Endothelial cell of umbilical vein (primary cell): Measurements from ENCODE around the gene SPAG16. TPM values are rescaled to one million over a fixed set of nuclear protein-coding genes. Genes with fewer than 3 reads are reported as not detected.

Experiments
- BruUV-seq: library from RNA; stranded (reverse); fragments of 400-500 nt; replicated peaks from 2 replicates; lab custom pipeline; 2021; lab: Mats Ljungman, UMichigan
- CTCF ChIA-PET: fragments of 300-600, 350-600 bp; sonication (Branson Sonifier 250); formaldehyde crosslinking; loops from one replicate; lab custom pipeline; 2021; ENCODE audit warnings: antibody characterized with exemption, inconsistent platforms; lab: Charles Lee
- POLR2A ChIA-PET: fragments of 300-600, 350-600 bp; sonication (Branson Sonifier 250); formaldehyde crosslinking; loops from one replicate; lab custom pipeline; 2021; ENCODE audit warnings: antibody characterized with exemption, inconsistent platforms; lab: Charles Lee
- DNase-seq: peaks from one replicate; pipeline ENCODE4 v3.0.0-alpha.2; 2011; ENCODE audit warnings: low read depth, low spot score
- FAIRE-seq: peaks from 2 replicates; lab custom pipeline; 2011; peaks lifted over from hg19 to GRCh38; lab: Jason Lieb, UNC
- H2AFZ ChIP-seq: 2 replicates; pipeline ENCODE4 v1.6.0; 2012; ENCODE audit warnings: low read depth, low read length, control low read depth, inconsistent platforms
- H3K27ac ChIP-seq: 2 replicates; pipeline ENCODE4 v1.5.1; 2011; ENCODE audit warnings: low read depth, mild to moderate bottlenecking, control low read depth, low read length, moderate library complexity; ENCODE audit not compliant: insufficient read depth
- H3K27me3 ChIP-seq, 2 experiments: 2 replicates each; pipeline versions ENCODE4 v1.6.0 to v1.6.1; 2011; ENCODE audit warnings: low read length in 2 of 2, mixed read lengths in 1 of 2; ENCODE audit not compliant: control insufficient read depth in 2 of 2, insufficient read depth in 2 of 2
- H3K36me3 ChIP-seq, 2 experiments: 2 replicates in 1 of 2; 3 replicates in 1 of 2; pipeline ENCODE4 v1.5.1; 2011; ENCODE audit warnings: low read length in 2 of 2, mild to moderate bottlenecking in 1 of 2, moderate library complexity in 1 of 2; ENCODE audit not compliant: control insufficient read depth in 2 of 2, insufficient read depth in 2 of 2; ENCODE audit errors: extremely low read depth in 1 of 2
- H3K4me1 ChIP-seq: 3 replicates; pipeline ENCODE4 v1.5.1; 2011; ENCODE audit warnings: mild to moderate bottlenecking, low read length; ENCODE audit not compliant: control insufficient read depth, insufficient read depth; ENCODE audit errors: extremely low read depth
- H3K4me2 ChIP-seq: 2 replicates; pipeline ENCODE4 v1.6.1; 2011; ENCODE audit warnings: low read length, control low read depth, mixed read lengths; ENCODE audit not compliant: insufficient read depth
- H3K4me3 ChIP-seq, 3 experiments: fragments of 200-600 bp in 1 of 3; sonication (generic), shearing (Covaris generic) in 1 of 3; replicated peaks in 1 of 3; 2 replicates each; pipeline ENCODE4 v1.5.1; 2011 to 2016; ENCODE audit warnings: control low read depth in 3 of 3, low read length in 3 of 3, mild to moderate bottlenecking in 2 of 3, inconsistent platforms in 1 of 3, low read depth in 1 of 3, moderate library complexity in 1 of 3; ENCODE audit not compliant: insufficient read depth in 1 of 3
- H3K79me2 ChIP-seq: 2 replicates; pipeline ENCODE4 v1.6.0; 2012; ENCODE audit warnings: low read length, inconsistent platforms; ENCODE audit not compliant: control insufficient read depth, insufficient read depth
- H3K9ac ChIP-seq: replicated peaks from 2 replicates; pipeline ENCODE3; 2011; ENCODE audit warnings: low read length, control low read depth; ENCODE audit not compliant: insufficient read depth; ENCODE audit errors: extremely low read depth
- H3K9me1 ChIP-seq: replicated peaks from 3 replicates; pipeline ENCODE4 v1.6.0; 2011; ENCODE audit warnings: mild to moderate bottlenecking, low read length; ENCODE audit not compliant: control insufficient read depth, insufficient read depth; ENCODE audit errors: extremely low read depth
- H3K9me3 ChIP-seq: replicated peaks from 2 replicates; pipeline ENCODE4 v1.5.1; 2012; ENCODE audit warnings: low read length, inconsistent platforms; ENCODE audit not compliant: control insufficient read depth, insufficient read depth
- H4K20me1 ChIP-seq: replicated peaks from 2 replicates; pipeline ENCODE3; 2011; ENCODE audit warnings: mild to moderate bottlenecking, low read length; ENCODE audit not compliant: control insufficient read depth, insufficient read depth; ENCODE audit errors: extremely low read depth
- EZH2 ChIP-seq: IDR thresholded peaks from 2 replicates; pipeline ENCODE4 v1.6.1; 2012; ENCODE audit warnings: borderline replicate concordance, low read depth, mild to moderate bottlenecking, moderate library complexity, low read length, inconsistent platforms; ENCODE audit not compliant: severe bottlenecking
- FOS ChIP-seq: IDR thresholded peaks from 2 replicates; pipeline ENCODE4 v1.6.1; 2011; ENCODE audit warnings: mild to moderate bottlenecking, low read length, moderate library complexity, borderline replicate concordance; ENCODE audit not compliant: insufficient read depth
- GATA2 ChIP-seq: IDR thresholded peaks from 2 replicates; pipeline ENCODE4 v1.7.0; 2011; ENCODE audit warnings: low read depth, mild to moderate bottlenecking, moderate library complexity, mixed read lengths, low read length; ENCODE audit not compliant: insufficient read length, insufficient read depth
- JUN ChIP-seq: IDR thresholded peaks from 2 replicates; pipeline ENCODE4 v1.6.1; 2011; ENCODE audit warnings: borderline replicate concordance, low read depth; ENCODE audit not compliant: insufficient read length, insufficient read depth
- MYC ChIP-seq: IDR thresholded peaks from one replicate; pipeline ENCODE4 v1.6.1; 2011; ENCODE audit warnings: mild to moderate bottlenecking, low read depth, low read length
- POLR2A ChIP-seq: IDR thresholded peaks from 2 replicates; pipeline ENCODE4 v1.6.1; 2012; ENCODE audit warnings: low read depth, mild to moderate bottlenecking, control low read depth, low read length
- POLR2AphosphoS5 ChIP-seq: IDR thresholded peaks from 2 replicates; pipeline ENCODE4 v1.6.1; 2012; ENCODE audit warnings: low read depth, mild to moderate bottlenecking, control low read depth, low read length, moderate library complexity; ENCODE audit not compliant: insufficient read depth
- dilution Hi-C: fragments of 300-500 bp; cut with MboI; formaldehyde crosslinking; loops from one replicate; pipeline ENCODE4 v1.15.0; 2019; ENCODE audit warnings: low sequenced_read_pairs; ENCODE audit not compliant: extremely low pct_ligation_motif_present
- intact Hi-C: fragments of 100-400 bp; cut with micrococcal nuclease; formaldehyde crosslinking; loops from one replicate; pipeline ENCODE4 v1.10.0; 2022
- polyA plus RNA-seq, 4 experiments: library from polyadenylated mRNA; depleted of rRNA in 3 of 4; stranded (reverse) in 3 of 4; unstranded in 1 of 4; fragments of >200 nt; gene quantifications; 2 replicates each; pipeline versions ENCODE4 v1.2.1 to v1.2.3, GENCODE V29; 2011 to 2012; ENCODE audit warnings: missing spikeins in 1 of 4
- total RNA-seq: library from RNA; stranded (reverse); gene quantifications from 2 replicates; pipeline ENCODE4 v1.2.3, GENCODE V29; 2021
- TF ChIP-seq, protein P1 (sequence below): IDR thresholded peaks from 2 replicates; pipeline ENCODE4 v1.6.1; 2011; ENCODE audit not compliant: insufficient read depth, insufficient read length
- TF ChIP-seq, protein P2 (sequence below), 2 donors: IDR thresholded peaks; 1 replicate in 1 of 2; 2 replicates in 1 of 2; pipeline ENCODE4 v1.5.1; 2011; ENCODE audit warnings: low read length in 2 of 2, mild to moderate bottlenecking in 2 of 2, moderate library complexity in 2 of 2, control low read depth in 1 of 2, inconsistent platforms in 1 of 2, low read depth in 1 of 2; ENCODE audit not compliant: insufficient read depth in 1 of 2; ENCODE audit errors: extremely low read depth in 1 of 2

The SPAG16 gene
- total and polyA plus RNA-seq, 2 donors (not counting 3 experiments of a cell fraction or from before 2014, with no cell fraction given), result 4.0 to 7.7 TPM

DNA sequence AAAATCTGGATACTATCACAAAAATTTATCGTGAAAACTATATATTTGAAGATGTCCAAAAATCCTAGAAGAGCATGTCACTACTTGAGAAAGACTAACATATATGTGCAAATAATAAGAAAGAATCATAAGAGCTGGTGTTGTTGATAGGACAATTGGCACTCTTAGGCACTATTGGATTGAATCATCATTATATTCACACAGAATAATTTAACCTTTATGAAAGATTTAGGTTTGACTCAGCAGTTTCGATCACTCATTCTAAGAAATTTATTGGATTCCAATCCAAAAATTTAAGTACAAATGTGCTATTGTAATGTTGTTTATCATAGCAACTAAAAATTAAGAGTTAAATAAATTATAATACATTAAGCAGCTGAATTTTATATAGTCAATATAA, 503.6 kb downstream of the SPAG16 start:
- Histone ChIP-seq H3K9ac (no peak overlapping the region), H3K4me3 (no peak overlapping the region), H3K4me2 (no peak overlapping the region), H3K36me3 (no peaks in the 10 kb centered on the region), H2AFZ (no peak overlapping the region), H3K4me1 (no peaks in the 10 kb centered on the region), H3K79me2 (no peaks in the 10 kb centered on the region), H3K27ac (no peak overlapping the region), H3K9me1 (no peaks in the 10 kb centered on the region), H4K20me1 (no peaks in the 10 kb centered on the region), H3K9me3 (no peaks in the 10 kb centered on the region), H3K27me3 (no peaks in the 10 kb centered on the region)
- FAIRE-seq (no peak), DNase-seq (no peak)
- dilution Hi-C loops (no loop called here), intact Hi-C loops (no loop called here)
- ChIA-PET POLR2A (no interaction called here), CTCF (no interaction called here)
- no TSS peak for BruUV-seq
- TF ChIP-seq EZH2 (no peak), FOS (no peak), GATA2 (no peak), MYC (no peak), POLR2AphosphoS5 (no peak), POLR2A (no peak), JUN (no peak)
- TF ChIP-seq, protein P1, sequence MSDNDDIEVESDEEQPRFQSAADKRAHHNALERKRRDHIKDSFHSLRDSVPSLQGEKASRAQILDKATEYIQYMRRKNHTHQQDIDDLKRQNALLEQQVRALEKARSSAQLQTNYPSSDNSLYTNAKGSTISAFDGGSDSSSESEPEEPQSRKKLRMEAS, result no peak
- TF ChIP-seq, protein P2, sequence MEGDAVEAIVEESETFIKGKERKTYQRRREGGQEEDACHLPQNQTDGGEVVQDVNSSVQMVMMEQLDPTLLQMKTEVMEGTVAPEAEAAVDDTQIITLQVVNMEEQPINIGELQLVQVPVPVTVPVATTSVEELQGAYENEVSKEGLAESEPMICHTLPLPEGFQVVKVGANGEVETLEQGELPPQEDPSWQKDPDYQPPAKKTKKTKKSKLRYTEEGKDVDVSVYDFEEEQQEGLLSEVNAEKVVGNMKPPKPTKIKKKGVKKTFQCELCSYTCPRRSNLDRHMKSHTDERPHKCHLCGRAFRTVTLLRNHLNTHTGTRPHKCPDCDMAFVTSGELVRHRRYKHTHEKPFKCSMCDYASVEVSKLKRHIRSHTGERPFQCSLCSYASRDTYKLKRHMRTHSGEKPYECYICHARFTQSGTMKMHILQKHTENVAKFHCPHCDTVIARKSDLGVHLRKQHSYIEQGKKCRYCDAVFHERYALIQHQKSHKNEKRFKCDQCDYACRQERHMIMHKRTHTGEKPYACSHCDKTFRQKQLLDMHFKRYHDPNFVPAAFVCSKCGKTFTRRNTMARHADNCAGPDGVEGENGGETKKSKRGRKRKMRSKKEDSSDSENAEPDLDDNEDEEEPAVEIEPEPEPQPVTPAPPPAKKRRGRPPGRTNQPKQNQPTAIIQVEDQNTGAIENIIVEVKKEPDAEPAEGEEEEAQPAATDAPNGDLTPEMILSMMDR (IDR thresholded peaks at IDR 0.05; ENCODE audit: extremely low read depth in 1 of 2, insufficient read depth in 1 of 2, low read depth in 1 of 2, low read length in 2 of 2), result no peak
